ENCODE data around the gene DENND4C. TPM values are rescaled to one million over a fixed set of nuclear protein-coding genes. Genes with fewer than 3 reads are reported as not detected.
"Not testable (repeated sequence)": the region's sequence is repeated elsewhere in the genome, so short reads cannot be mapped to it uniquely, and the experiment has no call there.

The DENND4C gene
- total and polyA plus RNA-seq, 7 donors, result 11.3 to 109 (median 75.6) TPM

- intact Hi-C loops (cut with DNase I), result no loop called here
- 98 to 99% methylated on average over 2 of the region's 2 CpGs for WGBS, 2 donors
- Histone ChIP-seq H3K4me1 (peaks cover 0 to 20% (median 10%) of the 10 kb centered on the region in 4 donors), H3K9me3 (no peaks in the 10 kb centered on the region), H3K4me3 (no peak overlapping the region), H3K36me3 (no peaks in the 10 kb centered on the region), H3K27me3 (no peaks in the 10 kb centered on the region), H3K27ac (no peak overlapping the region)
- TF ChIP-seq EP300 (IDR thresholded peaks at IDR 0.05) (no peak), CTCF (IDR thresholded peaks at IDR 0.05) (no peak), POLR2A (IDR thresholded peaks at IDR 0.05) (no peak), POLR2AphosphoS5 (IDR thresholded peaks at IDR 0.05) (no peak)
- DNase-seq, result no peak
Measured at GRCh38 chr9:19255112-19255511, 24.6 kb downstream of the DENND4C start.

GRCh38 chr9:19255821-19256220 lies 25.3 kb downstream of the DENND4C start:
- Histone ChIP-seq H3K27me3 (no peaks in the 10 kb centered on the region), H3K4me3 (no peak overlapping the region), H3K36me3 (no peaks in the 10 kb centered on the region), H3K4me1 (peaks cover 0 to 20% (median 11%) of the 10 kb centered on the region in 4 donors), H3K27ac (no peak overlapping the region), H3K9me3 (no peaks in the 10 kb centered on the region)
- no peak for TF ChIP-seq POLR2AphosphoS5 (IDR thresholded peaks at IDR 0.05)
- no peak for TF ChIP-seq POLR2A (IDR thresholded peaks at IDR 0.05)
- TF ChIP-seq EP300 (IDR thresholded peaks at IDR 0.05), result no peak
- no peak for TF ChIP-seq CTCF (IDR thresholded peaks at IDR 0.05)
- DNase-seq, result no peak
- intact Hi-C loops (cut with DNase I), result no loop called here

GRCh38 chr9:19259665-19260255 lies 29.3 kb downstream of the DENND4C start:
- DNase-seq; H3K36me3 ChIP-seq; H3K4me1 ChIP-seq; H3K4me3 ChIP-seq; intact Hi-C loops (cut with DNase I); H3K9me3 ChIP-seq; H3K27ac ChIP-seq; H3K27me3 ChIP-seq: not testable (repeated sequence)
- WGBS, 2 donors, result 39 to 81% methylated on average over 8 of the region's 8 CpGs

GRCh38 chr9:19265602-19266001 lies 35.1 kb downstream of the DENND4C start:
- H3K27ac ChIP-seq, H3K36me3 ChIP-seq, H3K4me3 ChIP-seq, H3K9me3 ChIP-seq, DNase-seq, H3K27me3 ChIP-seq: not testable (repeated sequence)
- H3K4me1 ChIP-seq, result peaks cover 0 to 20% (median 6%) of the 10 kb centered on the region in 4 donors
- intact Hi-C loops (cut with DNase I), result loop anchor here (2.0 kb wide), 1 partner anchor 17 kb away; no protein-coding TSS in a partner anchor
- 99% methylated on average over 4 of the region's 4 CpGs for WGBS, 2 donors

GRCh38 chr9:19266778-19267384 lies 36.4 kb downstream of the DENND4C start:
- H3K27ac ChIP-seq; H3K9me3 ChIP-seq; DNase-seq; H3K4me3 ChIP-seq; intact Hi-C loops (cut with DNase I); H3K36me3 ChIP-seq; H3K27me3 ChIP-seq: not testable (repeated sequence)
- 69 to 74% methylated on average over 3 of the region's 3 CpGs for WGBS, 2 donors
- H3K4me1 ChIP-seq, result peaks cover 0 to 20% (median 3%) of the 10 kb centered on the region in 4 donors

GRCh38 chr9:19269582-19269981 lies 39.1 kb downstream of the DENND4C start:
- no peak overlapping the region for H3K4me3 ChIP-seq
- WGBS, 2 donors, result 96 to 98% methylated on average over 1 of the region's 1 CpG
- H3K27me3 ChIP-seq, result no peaks in the 10 kb centered on the region
- H3K36me3 ChIP-seq, result no peaks in the 10 kb centered on the region
- peaks cover 0 to 20% (median 3%) of the 10 kb centered on the region in 4 donors for H3K4me1 ChIP-seq
- no peak for DNase-seq
- no peak overlapping the region for H3K27ac ChIP-seq
- no peak for TF ChIP-seq POLR2AphosphoS5 (IDR thresholded peaks at IDR 0.05)
- TF ChIP-seq POLR2A (IDR thresholded peaks at IDR 0.05), result no peak
- TF ChIP-seq CTCF (IDR thresholded peaks at IDR 0.05), result no peak
- TF ChIP-seq EP300 (IDR thresholded peaks at IDR 0.05), result no peak
- no peaks in the 10 kb centered on the region for H3K9me3 ChIP-seq
- intact Hi-C loops (cut with DNase I), result no loop called here

Data from sigmoid colon (tissue), 7 donors.